Cardiac muscle cell (in vitro differentiated cells and primary cell): Measurements from ENCODE around the gene MYO5B. TPM values are rescaled to one million over a fixed set of nuclear protein-coding genes. Genes with fewer than 3 reads are reported as not detected.
A peak's percentile ranks its signal among the peaks of the same experiment; 100 is the strongest.
"Not testable (repeated sequence)": the region's sequence is repeated elsewhere in the genome, so short reads cannot be mapped to it uniquely, and the experiment has no call there.

ENCODE experiments used
- DNase-seq, 2 donors: peaks; one replicate each; pipeline versions ENCODE4 v3.0.0 to v3.0.0-alpha.2; 2010 to 2017; ENCODE audit warnings: low read depth in 1 of 2, low spot score in 1 of 2
- H3K27ac ChIP-seq: fragments of 200-600 bp; sonication (generic); 2 replicates; pipeline ENCODE4 v1.5.1; 2016
- H3K27me3 ChIP-seq: fragments of 200-600 bp; sonication (generic); 2 replicates; pipeline ENCODE4 v1.6.0; 2016; ENCODE audit warnings: control low read depth
- H3K36me3 ChIP-seq: fragments of 200-600 bp; sonication (generic); 2 replicates; pipeline ENCODE4 v1.5.1; 2016; ENCODE audit warnings: control low read depth
- H3K4me1 ChIP-seq: fragments of 200-600 bp; sonication (generic); 2 replicates; pipeline ENCODE4 v1.8.1; 2017; ENCODE audit warnings: low read depth, mild to moderate bottlenecking, mixed run types
- H3K4me3 ChIP-seq: fragments of 200-600 bp; sonication (generic); 2 replicates; pipeline ENCODE4 v1.5.1; 2016; ENCODE audit warnings: mild to moderate bottlenecking
- H3K9me3 ChIP-seq: fragments of 200-600 bp; sonication (generic); 2 replicates; pipeline ENCODE4 v1.5.1; 2017; ENCODE audit warnings: low read depth, mild to moderate bottlenecking, control low read depth
- CTCF ChIP-seq: IDR thresholded peaks from 2 replicates; pipeline ENCODE4 v1.5.1; 2012; ENCODE audit warnings: low read depth, mild to moderate bottlenecking, low read length
- polyA plus RNA-seq: library from polyadenylated mRNA; unstranded; fragments of >200 nt; fragmentation: Nextera tagmentation; extraction: Ambion mirVana; gene quantifications from 2 replicates; pipeline ENCODE4 v1.2.1, GENCODE V29; 2016
- total RNA-seq: library from RNA; depleted of rRNA; stranded (reverse); fragments of >200 nt; gene quantifications from 2 replicates; pipeline ENCODE4 v1.2.3, GENCODE V29; 2016

MYO5B gene
- 6.4 and 16.7 TPM in 2 replicates for total RNA-seq
- polyA plus RNA-seq: 3.0 and 3.4 TPM in 2 replicates

- Histone ChIP-seq H3K36me3 (no peaks in the 10 kb centered on the region), H3K4me1 (no peaks in the 10 kb centered on the region), H3K4me3 (peak within 1 kb of the TSS; percentile 55), H3K9me3 (no peaks in the 10 kb centered on the region), H3K27me3 (peaks cover 93% of the 10 kb centered on the region), H3K27ac (no peak within 1 kb of the TSS)
- peak; percentile 2 to 82 for DNase-seq
- no peak for TF ChIP-seq CTCF
Measured at GRCh38 chr18:50194631-50195532, at the start of gene MYO5B. Gene MYO5B (minus strand): TSS chr18:50195147. CDS start chr18:50194793, 354 bp downstream.

GRCh38 chr18:50241768-50242167 lies 46.8 kb upstream of the MYO5B start:
- H3K9me3 ChIP-seq, H3K27ac ChIP-seq, H3K36me3 ChIP-seq, H3K4me3 ChIP-seq, H3K27me3 ChIP-seq, DNase-seq, H3K4me1 ChIP-seq: not testable (repeated sequence)

- TF ChIP-seq CTCF: no peak
- Histone ChIP-seq H3K9me3 (no peaks in the 10 kb centered on the region), H3K27me3 (no peaks in the 10 kb centered on the region), H3K27ac (no peak overlapping the region), H3K4me3 (no peak overlapping the region), H3K36me3 (no peaks in the 10 kb centered on the region), H3K4me1 (no peaks in the 10 kb centered on the region)
- no peak for DNase-seq
Measured at GRCh38 chr18:50240080-50240563, 45.2 kb upstream of the MYO5B start.

GRCh38 chr18:50232419-50232818 lies 37.5 kb upstream of the MYO5B start:
- peak in 1 of 2 donors; percentile 36 for DNase-seq
- TF ChIP-seq CTCF: no peak
- peaks cover 18% of the 10 kb centered on the region for H3K4me1 ChIP-seq
- no peaks in the 10 kb centered on the region for H3K36me3 ChIP-seq
- H3K9me3 ChIP-seq: no peaks in the 10 kb centered on the region
- H3K27me3 ChIP-seq: no peaks in the 10 kb centered on the region
- no peak overlapping the region for H3K4me3 ChIP-seq
- H3K27ac ChIP-seq: peak overlapping the region; percentile 53

- DNase-seq: no peak
- Histone ChIP-seq H3K27ac (peak overlapping the region; percentile 53), H3K27me3 (no peaks in the 10 kb centered on the region), H3K4me3 (no peak overlapping the region), H3K4me1 (peaks cover 18% of the 10 kb centered on the region), H3K9me3 (no peaks in the 10 kb centered on the region), H3K36me3 (no peaks in the 10 kb centered on the region)
- no peak for TF ChIP-seq CTCF
Measured at GRCh38 chr18:50231621-50232020, 36.7 kb upstream of the MYO5B start.

- not testable (repeated sequence) for H3K9me3 ChIP-seq, H3K4me1 ChIP-seq, H3K36me3 ChIP-seq, H3K4me3 ChIP-seq, H3K27me3 ChIP-seq, DNase-seq, H3K27ac ChIP-seq
Measured at GRCh38 chr18:50220249-50220648, 25.3 kb upstream of the MYO5B start.
